BJ (cell line): ENCODE data around the gene ZNF460. TPM values are rescaled to one million over a fixed set of nuclear protein-coding genes. Genes with fewer than 3 reads are reported as not detected.

ENCODE experiments used
- CTCF ChIA-PET: fragments of 350-600 bp; formaldehyde crosslinking; extraction: SDS; loops from one replicate; lab custom pipeline; 2021; ENCODE audit warnings: antibody characterized with exemption, inconsistent platforms; lab: Yijun Ruan, JAX
- POLR2A ChIA-PET: fragments of 300-600 bp; sonication (Branson Sonifier 250); formaldehyde crosslinking; extraction: SDS; loops from one replicate; lab custom pipeline; 2021; ENCODE audit warnings: antibody characterized with exemption; lab: Charles Lee
- DNase-seq: peaks from one replicate; pipeline ENCODE4 v3.0.0-alpha.2; 2011; ENCODE audit warnings: low read depth
- H3K27me3 ChIP-seq: 2 replicates; pipeline ENCODE4 v1.6.0; 2011; ENCODE audit warnings: low read length; ENCODE audit not compliant: control insufficient read depth, insufficient read depth
- H3K36me3 ChIP-seq: 2 replicates; pipeline ENCODE4 v1.5.1; 2011; ENCODE audit warnings: low read length; ENCODE audit not compliant: control insufficient read depth, insufficient read depth
- H3K4me3 ChIP-seq: 2 replicates; pipeline ENCODE4 v1.5.1; 2011; ENCODE audit warnings: low read depth, mild to moderate bottlenecking, control low read depth, low read length
- CTCF ChIP-seq: IDR thresholded peaks from 2 replicates; pipeline ENCODE4 v1.5.1; 2011; ENCODE audit warnings: low read depth, mild to moderate bottlenecking, control low read depth, inconsistent platforms, low read length, moderate library complexity; ENCODE audit not compliant: insufficient read depth
- polyA plus RNA-seq: library from polyadenylated mRNA; depleted of rRNA; stranded (reverse); fragments of >200 nt; gene quantifications from 2 replicates; pipeline ENCODE4 v1.2.3, GENCODE V29; 2011; rRNA removed

The ZNF460 gene
- polyA plus RNA-seq, 1 experiment, result 11.7 TPM

- ChIA-PET CTCF (interaction anchor here (1.3 kb wide), 1 partner anchor 10 kb away, joined by 4 read pairs; no protein-coding TSS in a partner anchor), POLR2A (no interaction called here)
- Histone ChIP-seq H3K27me3 (no peaks in the 10 kb centered on the region), H3K36me3 (no peaks in the 10 kb centered on the region), H3K4me3 (no peak overlapping the region)
- no peak for DNase-seq
- no peak for TF ChIP-seq CTCF
Observed at GRCh38 chr19:57334191-57334590, 53.9 kb downstream of the ZNF460 start.

GRCh38 chr19:57338877-57339276, 58.6 kb downstream of the ZNF460 start:
- Histone ChIP-seq H3K4me3 (no peak overlapping the region), H3K36me3 (no peaks in the 10 kb centered on the region), H3K27me3 (no peaks in the 10 kb centered on the region)
- TF ChIP-seq CTCF, result no peak
- ChIA-PET POLR2A (no interaction called here), CTCF (no interaction called here)
- DNase-seq, result no peak

- no peak for TF ChIP-seq CTCF
- ChIA-PET POLR2A (no interaction called here), CTCF (no interaction called here)
- H3K36me3 ChIP-seq, result no peaks in the 10 kb centered on the region
- no peak overlapping the region for H3K4me3 ChIP-seq
- no peaks in the 10 kb centered on the region for H3K27me3 ChIP-seq
- DNase-seq, result no peak
Observed at GRCh38 chr19:57342582-57342981, 62.3 kb downstream of the ZNF460 start.

Other genes starting within 250 kb of the ZNF460 start
- not detected in 2 replicates for gene USP29, start 160.5 kb upstream of the ZNF460 start, polyA plus RNA-seq
- gene ZIM3, start 135.3 kb upstream of the ZNF460 start, polyA plus RNA-seq, result not detected in 2 replicates
- not detected in 2 replicates for gene DUXA, start 113.0 kb upstream of the ZNF460 start, polyA plus RNA-seq
- 7.0 and 7.1 TPM in 2 replicates for gene ZNF264, start 89.0 kb upstream of the ZNF460 start, polyA plus RNA-seq
- gene AURKC, start 49.5 kb upstream of the ZNF460 start, polyA plus RNA-seq, result 1.3 and 1.5 TPM in 2 replicates
- 5.1 and 5.2 TPM in 2 replicates for gene ZNF805, start 39.9 kb upstream of the ZNF460 start, polyA plus RNA-seq
- gene ZNF543, start 40.0 kb downstream of the ZNF460 start, polyA plus RNA-seq, result 1.7 and 2.1 TPM in 2 replicates
- 5.4 and 7.4 TPM in 2 replicates for gene ZNF304, start 70.8 kb downstream of the ZNF460 start, polyA plus RNA-seq
- 11.0 and 16.3 TPM in 2 replicates for gene TRAPPC2B, start 83.1 kb downstream of the ZNF460 start, polyA plus RNA-seq
- 3.4 and 3.5 TPM in 2 replicates for gene ZNF547, start 83.1 kb downstream of the ZNF460 start, polyA plus RNA-seq
- gene ZNF548, start 109.4 kb downstream of the ZNF460 start, polyA plus RNA-seq, result 12.7 and 13.3 TPM in 2 replicates
- 4.2 and 6.0 TPM in 2 replicates for gene ZNF17, start 130.7 kb downstream of the ZNF460 start, polyA plus RNA-seq
- gene ZNF749, start 154.8 kb downstream of the ZNF460 start, polyA plus RNA-seq, result 10.0 and 11.4 TPM in 2 replicates
- 0.13 and 0.21 TPM in 2 replicates for gene VN1R1, start 176.7 kb downstream of the ZNF460 start, polyA plus RNA-seq
- gene ZNF772, start 197.1 kb downstream of the ZNF460 start, polyA plus RNA-seq, result 3.6 and 5.8 TPM in 2 replicates
- gene ZNF419, start 207.3 kb downstream of the ZNF460 start, polyA plus RNA-seq, result 8.8 and 11.0 TPM in 2 replicates
- gene ZNF773, start 219.5 kb downstream of the ZNF460 start, polyA plus RNA-seq, result 13.0 and 13.1 TPM in 2 replicates
- gene ZNF549, start 246.9 kb downstream of the ZNF460 start, polyA plus RNA-seq, result 2.5 and 3.8 TPM in 2 replicates